Measurements from ENCODE around the gene PSD2.

Gene PSD2

DNA sequence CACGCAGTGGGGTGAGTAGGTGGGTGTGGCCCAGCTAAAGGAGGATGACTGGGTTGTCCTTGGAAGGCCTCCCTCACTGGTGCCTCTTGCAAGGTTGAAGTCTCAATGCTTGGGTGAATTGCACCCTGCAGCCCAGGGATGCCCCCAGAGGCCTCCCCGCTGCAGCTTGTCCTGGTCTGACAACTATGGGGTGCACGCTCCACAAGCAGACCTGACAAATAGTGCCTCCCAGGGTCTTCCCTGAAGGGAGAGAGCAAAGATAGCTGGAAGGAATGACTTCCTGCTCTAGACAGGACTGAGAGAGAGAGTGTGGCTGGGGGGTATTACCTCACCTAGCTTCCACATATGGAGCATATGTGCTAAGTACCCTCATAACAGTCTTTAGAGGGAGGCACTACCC lies 1.7 kb downstream of the PSD2 start:
- no peaks in the 10 kb centered on the region for H3K4me1 ChIP-seq (ENCODE audit: low read depth, poor library complexity, severe bottlenecking)
- no peak overlapping the region for H2AFZ ChIP-seq (ENCODE audit: low read depth)
- H4K20me1 ChIP-seq (ENCODE audit: insufficient read depth): no peaks in the 10 kb centered on the region
- TF ChIP-seq, protein P1, sequence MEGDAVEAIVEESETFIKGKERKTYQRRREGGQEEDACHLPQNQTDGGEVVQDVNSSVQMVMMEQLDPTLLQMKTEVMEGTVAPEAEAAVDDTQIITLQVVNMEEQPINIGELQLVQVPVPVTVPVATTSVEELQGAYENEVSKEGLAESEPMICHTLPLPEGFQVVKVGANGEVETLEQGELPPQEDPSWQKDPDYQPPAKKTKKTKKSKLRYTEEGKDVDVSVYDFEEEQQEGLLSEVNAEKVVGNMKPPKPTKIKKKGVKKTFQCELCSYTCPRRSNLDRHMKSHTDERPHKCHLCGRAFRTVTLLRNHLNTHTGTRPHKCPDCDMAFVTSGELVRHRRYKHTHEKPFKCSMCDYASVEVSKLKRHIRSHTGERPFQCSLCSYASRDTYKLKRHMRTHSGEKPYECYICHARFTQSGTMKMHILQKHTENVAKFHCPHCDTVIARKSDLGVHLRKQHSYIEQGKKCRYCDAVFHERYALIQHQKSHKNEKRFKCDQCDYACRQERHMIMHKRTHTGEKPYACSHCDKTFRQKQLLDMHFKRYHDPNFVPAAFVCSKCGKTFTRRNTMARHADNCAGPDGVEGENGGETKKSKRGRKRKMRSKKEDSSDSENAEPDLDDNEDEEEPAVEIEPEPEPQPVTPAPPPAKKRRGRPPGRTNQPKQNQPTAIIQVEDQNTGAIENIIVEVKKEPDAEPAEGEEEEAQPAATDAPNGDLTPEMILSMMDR (conservative IDR thresholded peaks at IDR 0.05; ENCODE audit: low read depth, low read length): no peak
- no peak overlapping the region for H3K27ac ChIP-seq
- H3K27me3 ChIP-seq (ENCODE audit: insufficient read depth, low read depth): peaks cover 67% of the 10 kb centered on the region
- no peak overlapping the region for H3K4me2 ChIP-seq
- no peak overlapping the region for H3K9ac ChIP-seq
- H3K4me3 ChIP-seq (IDR thresholded peaks at IDR 0.05; ENCODE audit: insufficient read depth, low read depth, low read length): no peak overlapping the region
- H3K36me3 ChIP-seq (ENCODE audit: insufficient read depth): no peaks in the 10 kb centered on the region
- no peaks in the 10 kb centered on the region for H3K79me2 ChIP-seq (ENCODE audit: insufficient read depth, low read depth)

DNA sequence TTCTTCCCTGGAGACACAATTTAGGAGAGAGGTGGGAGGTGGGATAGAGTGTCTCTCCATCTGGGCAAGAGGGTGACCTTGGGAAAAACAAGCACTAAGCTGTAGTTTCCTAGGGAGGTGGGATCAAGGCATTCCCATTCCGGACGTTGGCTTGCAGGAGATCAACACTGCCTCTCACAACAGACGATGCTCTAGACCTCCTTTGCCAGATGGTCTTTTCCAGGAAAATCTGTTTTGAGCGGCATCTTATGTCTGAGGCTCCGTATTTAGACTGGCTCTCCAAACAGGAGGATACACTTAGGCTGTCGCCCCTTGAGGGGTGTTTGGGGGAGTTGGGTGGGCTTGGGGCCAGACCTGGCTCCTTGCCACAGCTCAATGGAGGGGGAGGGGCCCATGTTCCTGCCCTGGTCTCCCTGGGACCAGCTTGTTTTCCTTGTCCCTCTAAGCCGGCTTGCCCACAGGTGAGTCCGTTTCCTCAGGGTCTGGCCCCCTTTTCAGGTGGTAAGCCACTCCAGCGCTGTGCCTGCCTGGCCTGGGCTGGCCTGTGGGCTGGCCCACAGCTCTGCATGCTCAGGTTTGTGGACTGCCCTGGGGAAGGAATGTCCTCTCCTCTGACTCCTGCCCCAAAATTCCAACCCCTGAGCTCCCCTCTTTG lies 2.4 kb downstream of the PSD2 start:
- H2AFZ ChIP-seq (ENCODE audit: low read depth): no peak overlapping the region
- no peaks in the 10 kb centered on the region for H3K4me1 ChIP-seq (ENCODE audit: low read depth, poor library complexity, severe bottlenecking)
- H3K27ac ChIP-seq: no peak overlapping the region
- no peak overlapping the region for H3K4me3 ChIP-seq (IDR thresholded peaks at IDR 0.05; ENCODE audit: insufficient read depth, low read depth, low read length)
- H4K20me1 ChIP-seq (ENCODE audit: insufficient read depth): no peaks in the 10 kb centered on the region
- no peak overlapping the region for H3K9ac ChIP-seq
- peaks cover 70% of the 10 kb centered on the region for H3K27me3 ChIP-seq (ENCODE audit: insufficient read depth, low read depth)
- H3K79me2 ChIP-seq (ENCODE audit: insufficient read depth, low read depth): no peaks in the 10 kb centered on the region
- H3K36me3 ChIP-seq (ENCODE audit: insufficient read depth): no peaks in the 10 kb centered on the region
- TF ChIP-seq, protein P1 (conservative IDR thresholded peaks at IDR 0.05; ENCODE audit: low read depth, low read length): no peak
- no peak overlapping the region for H3K4me2 ChIP-seq

GRCh38 chr5:139798883-139799282 lies 3.3 kb downstream of the PSD2 start:
- no peaks in the 10 kb centered on the region for H3K36me3 ChIP-seq (ENCODE audit: insufficient read depth)
- H3K9ac ChIP-seq: no peak overlapping the region
- H3K79me2 ChIP-seq (ENCODE audit: insufficient read depth, low read depth): no peaks in the 10 kb centered on the region
- H3K27ac ChIP-seq: no peak overlapping the region
- TF ChIP-seq, protein P1 (conservative IDR thresholded peaks at IDR 0.05; ENCODE audit: low read depth, low read length): no peak
- peaks cover 62% of the 10 kb centered on the region for H3K27me3 ChIP-seq (ENCODE audit: insufficient read depth, low read depth)
- H3K4me2 ChIP-seq: no peak overlapping the region
- no peaks in the 10 kb centered on the region for H3K4me1 ChIP-seq (ENCODE audit: low read depth, poor library complexity, severe bottlenecking)
- no peak overlapping the region for H3K4me3 ChIP-seq (IDR thresholded peaks at IDR 0.05; ENCODE audit: insufficient read depth, low read depth, low read length)
- no peak overlapping the region for H2AFZ ChIP-seq (ENCODE audit: low read depth)
- no peaks in the 10 kb centered on the region for H4K20me1 ChIP-seq (ENCODE audit: insufficient read depth)

- no peak overlapping the region for H3K4me2 ChIP-seq
Observed at GRCh38 chr5:139799359-139799758, 3.8 kb downstream of the PSD2 start.

More at GRCh38 chr5:139799359-139799758, 3.8 kb downstream of the PSD2 start:
- Histone ChIP-seq H3K4me1 (ENCODE audit: low read depth, poor library complexity, severe bottlenecking) (no peaks in the 10 kb centered on the region), H3K9ac (no peak overlapping the region), H4K20me1 (ENCODE audit: insufficient read depth) (no peaks in the 10 kb centered on the region), H3K4me3 (IDR thresholded peaks at IDR 0.05; ENCODE audit: insufficient read depth, low read depth, low read length) (no peak overlapping the region), H3K27ac (no peak overlapping the region), H3K36me3 (ENCODE audit: insufficient read depth) (no peaks in the 10 kb centered on the region), H3K79me2 (ENCODE audit: insufficient read depth, low read depth) (no peaks in the 10 kb centered on the region), H2AFZ (ENCODE audit: low read depth) (no peak overlapping the region), H3K27me3 (ENCODE audit: insufficient read depth, low read depth) (peaks cover 57% of the 10 kb centered on the region)
- TF ChIP-seq, protein P1 (conservative IDR thresholded peaks at IDR 0.05; ENCODE audit: low read depth, low read length): no peak

Measured in KMS-11 (cell line).